ENCODE measurements around the gene GRIK4.

DNA sequence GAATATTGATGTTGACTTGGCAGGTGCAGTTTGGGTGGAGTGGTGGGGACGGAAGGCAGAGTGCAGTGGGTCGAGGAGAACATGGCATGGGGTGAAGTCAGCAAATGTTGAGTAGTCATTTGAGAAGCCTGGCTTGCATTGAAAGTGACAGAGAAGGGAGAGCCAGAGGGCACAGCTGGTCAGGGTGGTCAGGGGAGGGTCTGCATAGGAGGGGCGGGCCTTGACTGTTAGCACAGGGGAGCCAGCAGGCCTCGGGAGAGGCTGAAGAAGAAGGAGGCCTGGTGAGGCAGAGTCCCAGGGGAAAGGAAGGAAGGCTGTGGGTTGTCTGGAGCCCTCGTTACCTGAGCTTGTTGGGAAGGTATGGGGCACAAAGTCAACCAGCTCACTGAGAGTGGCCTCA lies 281.6 kb downstream of the GRIK4 start:
- TF ChIP-seq POLR2AphosphoS5 (IDR thresholded peaks at IDR 0.05; ENCODE audit: low read depth, low read length), result no peak
- TF ChIP-seq, protein P1, sequence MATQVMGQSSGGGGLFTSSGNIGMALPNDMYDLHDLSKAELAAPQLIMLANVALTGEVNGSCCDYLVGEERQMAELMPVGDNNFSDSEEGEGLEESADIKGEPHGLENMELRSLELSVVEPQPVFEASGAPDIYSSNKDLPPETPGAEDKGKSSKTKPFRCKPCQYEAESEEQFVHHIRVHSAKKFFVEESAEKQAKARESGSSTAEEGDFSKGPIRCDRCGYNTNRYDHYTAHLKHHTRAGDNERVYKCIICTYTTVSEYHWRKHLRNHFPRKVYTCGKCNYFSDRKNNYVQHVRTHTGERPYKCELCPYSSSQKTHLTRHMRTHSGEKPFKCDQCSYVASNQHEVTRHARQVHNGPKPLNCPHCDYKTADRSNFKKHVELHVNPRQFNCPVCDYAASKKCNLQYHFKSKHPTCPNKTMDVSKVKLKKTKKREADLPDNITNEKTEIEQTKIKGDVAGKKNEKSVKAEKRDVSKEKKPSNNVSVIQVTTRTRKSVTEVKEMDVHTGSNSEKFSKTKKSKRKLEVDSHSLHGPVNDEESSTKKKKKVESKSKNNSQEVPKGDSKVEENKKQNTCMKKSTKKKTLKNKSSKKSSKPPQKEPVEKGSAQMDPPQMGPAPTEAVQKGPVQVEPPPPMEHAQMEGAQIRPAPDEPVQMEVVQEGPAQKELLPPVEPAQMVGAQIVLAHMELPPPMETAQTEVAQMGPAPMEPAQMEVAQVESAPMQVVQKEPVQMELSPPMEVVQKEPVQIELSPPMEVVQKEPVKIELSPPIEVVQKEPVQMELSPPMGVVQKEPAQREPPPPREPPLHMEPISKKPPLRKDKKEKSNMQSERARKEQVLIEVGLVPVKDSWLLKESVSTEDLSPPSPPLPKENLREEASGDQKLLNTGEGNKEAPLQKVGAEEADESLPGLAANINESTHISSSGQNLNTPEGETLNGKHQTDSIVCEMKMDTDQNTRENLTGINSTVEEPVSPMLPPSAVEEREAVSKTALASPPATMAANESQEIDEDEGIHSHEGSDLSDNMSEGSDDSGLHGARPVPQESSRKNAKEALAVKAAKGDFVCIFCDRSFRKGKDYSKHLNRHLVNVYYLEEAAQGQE (IDR thresholded peaks at IDR 0.05; ENCODE audit: insufficient read depth in 1 of 2, low read depth in 2 of 2, low read length in 2 of 2), result no peak

Measured in PFSK-1 (cell line).